Measurements from ENCODE around the gene ZBTB22. TPM values are rescaled to one million over a fixed set of nuclear protein-coding genes. Genes with fewer than 3 reads are reported as not detected.
A peak's percentile ranks its signal among the peaks of the same experiment; 100 is the strongest.

ZBTB22 gene
- total RNA-seq, 2 donors from 2014 or later: 6.9 to 13.2 TPM

DNA sequence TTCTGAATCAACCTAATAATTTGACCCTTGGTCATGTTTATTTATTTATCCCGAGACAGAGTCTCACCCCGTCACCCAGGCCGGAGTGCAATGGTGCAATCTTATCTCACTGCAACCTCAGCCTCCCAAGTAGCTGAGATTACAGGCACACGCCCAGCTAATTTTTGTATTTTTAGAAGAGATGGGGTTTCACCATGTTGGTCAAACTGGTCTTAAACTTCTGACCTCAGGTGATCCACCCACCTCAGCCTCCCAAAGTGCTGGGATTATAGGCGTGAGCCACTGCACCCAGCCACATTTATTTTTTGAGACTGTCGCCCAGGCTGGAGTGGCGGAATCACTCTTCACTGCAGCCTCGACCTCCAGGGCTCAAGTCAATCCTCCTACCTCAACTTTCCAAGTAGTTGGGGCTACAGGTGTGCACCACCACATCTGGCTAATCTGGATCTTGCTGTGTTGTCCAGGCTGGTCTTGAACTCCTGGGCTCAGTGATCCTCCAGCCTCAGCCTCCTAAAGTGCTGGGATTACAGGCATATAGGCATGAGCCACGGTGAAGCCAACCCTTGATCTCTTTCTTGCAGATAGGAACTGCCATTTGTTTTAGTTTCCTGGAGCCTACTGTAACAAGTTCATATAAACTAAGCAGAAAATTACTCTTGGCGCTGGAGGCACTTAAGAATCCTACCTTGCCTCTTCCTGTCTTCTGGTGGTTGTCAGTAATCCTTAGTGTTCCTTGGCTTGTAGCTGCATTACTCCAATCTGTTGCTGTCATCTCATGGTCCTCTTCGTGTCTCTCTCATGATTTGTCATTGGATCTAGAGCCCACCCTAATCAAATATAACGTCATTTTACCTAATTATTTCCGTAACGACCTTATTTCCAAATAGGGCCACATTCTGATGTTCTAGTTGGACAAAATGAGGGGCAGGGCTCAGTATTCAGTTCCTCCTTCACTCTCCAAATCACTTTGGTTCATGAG, 43.3 kb downstream of the ZBTB22 start:
- Mint-ChIP-seq H3K4me3 (peak overlapping the region; percentile 95), H3K27ac (peak overlapping the region; percentile 97 to 99), H3K27me3 (no peaks in the 10 kb centered on the region), H3K36me3 (peaks cover 35% of the 10 kb centered on the region), H3K4me1 (ENCODE audit: low read depth in 2 of 2) (peaks cover 57 to 72% of the 10 kb centered on the region in 2 donors), H3K9me3 (no peaks in the 10 kb centered on the region)
- DNase-seq (ENCODE audit: low spot score) (no peak), ATAC-seq (no peak)

DNA sequence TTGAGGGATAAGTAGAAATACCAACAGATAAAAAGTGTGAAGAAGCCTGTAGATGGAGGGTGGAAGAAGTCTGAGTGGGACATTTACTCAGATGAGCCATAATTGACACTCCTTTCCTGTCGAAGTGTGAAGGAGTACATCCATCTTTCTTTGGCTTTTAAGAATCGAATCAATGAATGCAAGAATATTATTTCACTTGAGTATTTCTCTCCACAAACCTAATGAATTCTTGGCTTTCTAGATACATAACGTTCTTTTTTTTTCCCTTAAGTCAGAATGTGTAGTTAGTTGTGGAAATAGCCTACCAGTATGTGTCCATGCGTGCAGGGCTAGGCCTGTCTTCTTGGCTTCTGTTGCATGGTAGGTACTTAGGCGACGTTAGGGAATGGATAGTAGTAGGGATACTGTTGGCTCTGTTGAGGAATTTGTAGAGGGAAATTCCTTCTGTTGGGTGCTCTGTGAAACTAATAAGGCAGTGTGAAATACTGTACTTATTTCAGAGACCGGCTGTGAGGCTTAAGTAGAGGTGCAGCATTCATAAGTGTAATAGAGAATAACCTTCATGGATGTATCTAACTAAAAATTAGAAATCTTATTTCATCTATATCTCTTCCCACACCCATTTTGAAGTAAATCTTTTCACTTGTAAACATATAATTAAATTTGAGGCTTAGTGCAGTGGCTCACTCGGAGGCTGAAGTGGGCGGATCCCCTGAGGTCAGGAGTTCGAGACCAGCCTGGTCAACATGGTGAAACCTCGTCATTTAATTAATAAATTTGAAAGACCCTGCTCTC, 44.2 kb downstream of the ZBTB22 start:
- H3K4me1 Mint-ChIP-seq (ENCODE audit: low read depth in 2 of 2): peaks cover 52 to 72% of the 10 kb centered on the region in 2 donors
- peak overlapping the region; percentile 97 to 99 for H3K27ac Mint-ChIP-seq
- no peaks in the 10 kb centered on the region for H3K27me3 Mint-ChIP-seq
- peak overlapping the region; percentile 95 for H3K4me3 Mint-ChIP-seq
- no peak for DNase-seq (ENCODE audit: low spot score)
- no peak for ATAC-seq
- no peaks in the 10 kb centered on the region for H3K9me3 Mint-ChIP-seq
- peaks cover 40% of the 10 kb centered on the region for H3K36me3 Mint-ChIP-seq

DNA sequence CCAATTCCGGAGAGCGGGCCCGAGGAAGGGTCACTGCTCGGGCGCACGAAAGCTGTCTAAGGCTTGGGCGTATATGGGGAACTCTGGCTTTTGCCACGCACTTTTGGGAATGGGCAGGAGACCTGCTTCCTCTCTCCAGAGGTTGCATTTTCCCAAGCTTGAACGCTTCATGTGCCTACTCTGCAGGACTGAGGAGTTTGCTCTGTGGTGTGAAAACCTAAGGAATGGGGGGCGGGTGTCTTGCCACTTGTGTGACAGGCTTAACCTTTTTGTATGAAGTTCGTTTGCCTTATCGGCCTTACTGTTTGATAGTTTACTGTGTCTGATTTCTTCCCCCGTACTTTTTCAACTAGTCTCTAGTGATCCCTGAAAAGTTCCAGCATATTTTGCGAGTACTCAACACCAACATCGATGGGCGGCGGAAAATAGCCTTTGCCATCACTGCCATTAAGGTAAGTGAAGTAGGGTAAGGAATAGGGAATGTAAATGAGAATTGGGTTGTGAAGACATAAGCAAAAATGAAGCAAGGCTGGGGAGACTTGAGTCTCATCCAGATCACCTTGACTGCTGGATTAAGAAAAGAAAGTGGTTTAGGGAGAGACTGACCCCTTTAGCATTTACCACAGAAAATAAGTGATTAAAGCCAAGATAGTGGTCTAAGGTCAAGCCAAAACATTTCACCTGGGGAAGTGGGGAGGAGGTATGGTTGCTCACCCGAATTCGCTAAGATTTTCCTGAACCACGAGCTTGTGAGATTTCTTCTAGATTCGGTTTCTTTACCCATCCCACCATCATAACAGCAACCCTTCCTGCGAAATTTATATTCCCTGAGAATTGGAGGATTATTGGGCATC, 45.0 kb downstream of the ZBTB22 start:
- DNase-seq (ENCODE audit: low spot score) (no peak), ATAC-seq (peak; percentile 10 to 17)
- Mint-ChIP-seq H3K27me3 (no peaks in the 10 kb centered on the region), H3K27ac (peak overlapping the region; percentile 97 to 99), H3K9me3 (no peaks in the 10 kb centered on the region), H3K36me3 (peaks cover 46% of the 10 kb centered on the region), H3K4me1 (ENCODE audit: low read depth in 2 of 2) (peaks cover 47 to 71% of the 10 kb centered on the region in 2 donors), H3K4me3 (peak overlapping the region; percentile 95)

DNA sequence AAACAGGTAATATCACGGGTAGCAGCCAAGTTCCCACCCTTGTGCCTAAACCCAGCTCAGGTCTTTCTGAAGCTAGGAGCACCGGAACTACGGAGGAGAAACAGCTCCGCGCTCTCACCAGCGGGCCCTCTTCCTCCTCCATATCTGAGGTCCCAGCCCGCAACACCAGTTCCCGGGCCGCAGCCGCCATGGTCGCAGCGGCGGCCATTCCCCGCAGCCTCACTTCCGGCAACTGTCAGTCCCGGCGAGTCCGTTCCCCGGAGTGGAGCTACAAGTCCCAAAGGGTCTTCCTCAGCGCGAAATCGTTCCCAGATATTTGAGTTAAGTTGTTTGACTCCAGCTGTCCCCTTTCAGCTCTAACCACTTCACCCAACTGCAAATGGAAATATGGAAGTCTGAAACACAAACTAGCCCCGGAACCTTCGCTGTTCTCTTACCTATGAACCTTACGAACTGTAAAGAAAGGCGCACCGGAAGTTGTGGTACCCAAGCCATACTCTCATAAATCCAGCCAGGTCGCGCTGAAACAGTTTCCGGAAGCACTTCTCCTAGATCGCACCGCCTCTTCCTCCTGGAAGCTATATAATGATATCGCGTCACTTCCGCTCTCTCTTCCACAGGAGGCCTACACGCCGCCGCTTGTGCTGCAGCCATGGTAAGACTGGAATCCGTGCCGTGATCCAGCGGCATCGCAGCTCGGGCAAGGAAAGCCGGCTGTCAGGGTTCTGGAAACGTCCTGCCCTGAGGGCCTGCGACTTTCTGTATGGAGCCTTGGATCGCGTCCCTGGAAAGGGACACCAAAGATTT, 45.9 kb downstream of the ZBTB22 start, which contains the start of the genes RPS18 and VPS52:
TSS of gene RPS18 (plus strand) at position 608 of the 807 bp plus-strand sequence. CDS start at position 653, 45 bp downstream.
TSS of gene VPS52 (minus strand) at position 409 of the 807 bp plus-strand sequence. CDS start at position 208, 201 bp downstream.
- peak within 1 kb of the TSS; percentile 97 to 99 for H3K27ac Mint-ChIP-seq
- no peaks in the 10 kb centered on the region for H3K9me3 Mint-ChIP-seq

DNA sequence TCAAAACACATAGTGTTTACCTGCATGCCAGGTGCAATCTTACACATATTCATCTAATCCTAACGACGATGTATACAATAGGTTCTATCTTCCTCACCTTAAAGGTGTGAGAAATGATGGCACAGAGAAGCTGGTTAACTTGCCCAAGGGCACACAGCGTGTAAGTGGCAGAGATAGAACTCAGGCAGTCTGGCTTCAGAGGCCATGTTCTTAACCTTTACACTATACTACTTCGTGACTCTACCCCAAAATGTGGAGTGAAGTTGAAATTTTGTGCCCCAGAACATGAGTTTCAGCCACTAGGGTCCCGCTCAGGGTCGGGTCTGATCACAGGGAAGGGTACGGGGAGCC, 46.5 kb downstream of the ZBTB22 start:
- Mint-ChIP-seq H3K27me3 (no peaks in the 10 kb centered on the region), H3K4me1 (ENCODE audit: low read depth in 2 of 2) (peaks cover 45 to 63% of the 10 kb centered on the region in 2 donors)
- ATAC-seq: peak in 1 of 2 donors; percentile 2

More for the DNA sequence above, 45.9 kb downstream of the ZBTB22 start, which contains the start of the genes RPS18 and VPS52:
- Mint-ChIP-seq H3K27me3 (no peaks in the 10 kb centered on the region), H3K4me3 (peak within 1 kb of the TSS; percentile 95), H3K36me3 (peaks cover 48% of the 10 kb centered on the region), H3K4me1 (ENCODE audit: low read depth in 2 of 2) (peaks cover 46 to 69% of the 10 kb centered on the region in 2 donors)
- DNase-seq (ENCODE audit: low spot score) (peak; percentile 95), ATAC-seq (peak; percentile 92 to 96)

More for the DNA sequence above, 46.5 kb downstream of the ZBTB22 start:
- H3K4me3 Mint-ChIP-seq: peak overlapping the region; percentile 95
- peaks cover 42% of the 10 kb centered on the region for H3K36me3 Mint-ChIP-seq
- DNase-seq (ENCODE audit: low spot score): no peak
- H3K27ac Mint-ChIP-seq: peak overlapping the region; percentile 97 to 99
- no peaks in the 10 kb centered on the region for H3K9me3 Mint-ChIP-seq

Other genes starting within 250 kb of the ZBTB22 start
- gene HLA-DPA1, start 244.1 kb downstream of the ZBTB22 start, total RNA-seq: 100 to 1,000 TPM in 1 of 2 donors, 10 to 100 TPM in 1; 33.8 to 145 TPM
- gene HLA-DPB1, start 241.8 kb downstream of the ZBTB22 start, total RNA-seq: 10 to 100 TPM; 14.7 to 93.6 TPM
- gene COL11A2, start 125.3 kb downstream of the ZBTB22 start, total RNA-seq: 1 to 10 TPM; 1.1 to 1.3 TPM
- gene RXRB, start 117.1 kb downstream of the ZBTB22 start, total RNA-seq: 10 to 100 TPM; 43.9 to 50.4 TPM
- 100 to 1,000 TPM in 1 of 2 donors, 10 to 100 TPM in 1; 91.5 to 102 TPM for gene SLC39A7, start 116.9 kb downstream of the ZBTB22 start, total RNA-seq
- gene HSD17B8, start 113.1 kb downstream of the ZBTB22 start, total RNA-seq: 1 to 10 TPM; 3.3 to 6.2 TPM
- gene RING1, start 109.2 kb downstream of the ZBTB22 start, total RNA-seq: 10 to 100 TPM; 31.1 to 35.5 TPM
- 10 to 100 TPM; 48.6 to 76.5 TPM for gene VPS52, start 45.9 kb downstream of the ZBTB22 start, total RNA-seq
- gene RPS18, start 45.7 kb downstream of the ZBTB22 start, total RNA-seq: 1,000 to 10,000 TPM; 1,431 to 1,446 TPM
- gene B3GALT4, start 40.6 kb downstream of the ZBTB22 start, total RNA-seq: 10 to 100 TPM; 10.1 to 11.2 TPM
- 100 to 1,000 TPM in 1 of 2 donors, 10 to 100 TPM in 1; 81.8 to 148 TPM for gene WDR46, start 28.5 kb downstream of the ZBTB22 start, total RNA-seq
- 10 to 100 TPM; 72.0 to 76.8 TPM for gene PFDN6, start 28.1 kb downstream of the ZBTB22 start, total RNA-seq
- 10 to 100 TPM; 38.1 to 51.4 TPM for gene RGL2, start 18.8 kb downstream of the ZBTB22 start, total RNA-seq
- 100 to 1,000 TPM; 243 to 346 TPM for gene TAPBP, start 3.7 kb downstream of the ZBTB22 start, total RNA-seq
- 10 to 100 TPM; 80.5 to 99.5 TPM for gene DAXX, start 5.2 kb upstream of the ZBTB22 start, total RNA-seq
- 100 to 1,000 TPM in 1 of 2 donors, 10 to 100 TPM in 1; 52.9 to 115 TPM for gene KIFC1, start 74.1 kb upstream of the ZBTB22 start, total RNA-seq
- 10 to 100 TPM; 46.5 to 66.6 TPM for gene PHF1, start 93.3 kb upstream of the ZBTB22 start, total RNA-seq
- gene CUTA, start 100.4 kb upstream of the ZBTB22 start, total RNA-seq: 100 to 1,000 TPM; 106 to 156 TPM
- gene SYNGAP1, start 102.3 kb upstream of the ZBTB22 start, total RNA-seq: 10 to 100 TPM; 17.7 to 77.0 TPM
- 10 to 100 TPM; 10.9 to 25.4 TPM for gene ZBTB9, start 136.8 kb upstream of the ZBTB22 start, total RNA-seq